GM20431 (cell line): ENCODE measurements around the gene LAMB4.

Source experiments
- in situ Hi-C: fragments of 300-500 bp; cut with MseI, MboI; formaldehyde crosslinking; loops from one replicate; pipeline ENCODE4 v1.15.0; 2020; ENCODE audit warnings: low sequenced_read_pairs; ENCODE audit not compliant: unreplicated experiment

LAMB4 gene

GRCh38 chr7:108000875-108001763, 129.0 kb downstream of the LAMB4 start:
- in situ Hi-C loops: no loop called here

- in situ Hi-C loops: no loop called here
Observed at GRCh38 chr7:107999779-108000560, 130.2 kb downstream of the LAMB4 start.

GRCh38 chr7:107998660-107999480, 131.3 kb downstream of the LAMB4 start:
- in situ Hi-C loops: no loop called here

GRCh38 chr7:107998150-107998549, 132.0 kb downstream of the LAMB4 start:
- in situ Hi-C loops: no loop called here

- in situ Hi-C loops: no loop called here
Observed at GRCh38 chr7:107996072-107996882, 133.9 kb downstream of the LAMB4 start.

- in situ Hi-C loops: no loop called here
Observed at GRCh38 chr7:107995184-107996071, 134.7 kb downstream of the LAMB4 start.

DNA sequence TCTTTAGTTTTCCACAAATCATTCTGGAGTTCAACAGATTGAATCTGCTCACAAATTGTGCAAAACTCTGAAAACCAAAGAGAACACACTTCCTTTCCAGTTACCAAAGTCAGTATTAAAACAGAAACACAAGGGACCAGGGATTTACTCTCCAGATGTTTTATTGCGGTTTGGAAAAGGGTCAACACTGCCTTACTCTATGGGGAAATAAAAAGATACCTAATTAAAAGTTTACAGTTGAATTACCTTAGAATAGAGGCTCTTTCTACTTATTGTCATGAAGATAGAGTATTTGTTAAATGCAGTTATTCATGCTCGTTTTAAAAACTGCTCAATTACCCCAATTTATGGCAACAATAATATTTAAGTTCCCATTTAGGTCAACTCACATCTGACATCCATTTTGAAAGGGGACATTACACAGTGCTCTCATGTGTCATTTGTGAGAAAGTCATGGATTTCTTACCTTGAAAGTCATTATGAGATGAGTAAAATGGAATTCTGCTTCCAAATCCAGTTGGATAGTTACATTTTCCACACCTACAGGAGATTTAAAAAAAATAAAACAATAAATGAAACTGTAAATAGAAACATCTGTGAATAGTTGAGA, 135.6 kb downstream of the LAMB4 start:
- in situ Hi-C loops: no loop called here

DNA sequence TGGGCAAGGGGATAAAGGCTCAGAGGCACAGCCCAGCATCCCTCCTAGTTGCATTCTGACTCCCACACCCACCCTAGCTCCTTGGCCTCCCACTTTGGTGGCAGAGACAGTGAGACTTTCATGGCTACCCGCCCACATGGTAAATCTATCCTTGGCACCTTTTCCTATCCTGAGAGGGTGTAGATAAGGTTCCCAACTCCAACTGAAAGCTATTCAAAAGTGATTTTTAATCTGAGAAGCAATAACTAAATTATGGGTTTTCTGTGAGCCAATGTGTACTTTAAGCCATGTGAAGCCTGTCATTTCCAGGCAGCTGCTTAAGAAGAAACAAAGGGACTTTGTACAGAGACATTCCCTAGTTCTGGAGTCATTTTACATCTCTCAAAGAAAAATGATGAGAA, 136.3 kb downstream of the LAMB4 start:
- in situ Hi-C loops: no loop called here

DNA sequence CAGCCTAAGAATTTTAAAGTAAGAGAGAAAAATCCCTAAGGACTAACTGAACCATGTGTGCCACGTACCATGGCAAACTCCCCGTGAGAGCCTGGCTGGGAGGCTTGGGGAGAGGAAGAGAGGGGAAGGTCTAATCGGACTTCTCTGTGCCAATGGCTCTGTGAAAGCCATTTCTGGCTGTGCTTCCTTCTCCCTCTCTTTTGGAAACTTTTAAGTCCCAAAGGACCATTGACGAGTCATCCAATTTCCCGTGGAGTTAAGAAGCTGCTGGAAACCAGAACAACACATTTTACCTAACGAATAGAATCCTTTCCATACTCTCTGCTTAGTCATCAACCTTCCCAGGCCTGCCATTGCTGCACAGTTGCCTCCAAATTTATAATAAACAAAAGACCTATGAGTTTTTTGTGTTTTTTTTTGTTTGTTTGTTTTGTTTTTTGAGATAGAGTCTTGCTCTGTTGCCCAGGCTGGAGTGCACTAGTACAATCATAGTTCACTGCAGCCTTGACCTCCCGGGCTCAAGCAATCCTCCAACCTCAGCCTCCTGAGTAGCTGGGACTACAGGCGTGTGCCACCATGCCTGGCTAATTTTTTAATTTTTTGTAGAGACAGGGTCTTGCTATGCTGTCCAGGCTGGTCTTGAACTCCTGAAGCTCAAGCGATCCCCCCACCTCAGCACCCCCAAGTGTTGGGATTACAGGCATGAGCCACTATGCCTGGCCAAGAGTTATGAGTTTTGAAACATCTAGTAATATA, 140.4 kb downstream of the LAMB4 start:
- in situ Hi-C loops: no loop called here

DNA sequence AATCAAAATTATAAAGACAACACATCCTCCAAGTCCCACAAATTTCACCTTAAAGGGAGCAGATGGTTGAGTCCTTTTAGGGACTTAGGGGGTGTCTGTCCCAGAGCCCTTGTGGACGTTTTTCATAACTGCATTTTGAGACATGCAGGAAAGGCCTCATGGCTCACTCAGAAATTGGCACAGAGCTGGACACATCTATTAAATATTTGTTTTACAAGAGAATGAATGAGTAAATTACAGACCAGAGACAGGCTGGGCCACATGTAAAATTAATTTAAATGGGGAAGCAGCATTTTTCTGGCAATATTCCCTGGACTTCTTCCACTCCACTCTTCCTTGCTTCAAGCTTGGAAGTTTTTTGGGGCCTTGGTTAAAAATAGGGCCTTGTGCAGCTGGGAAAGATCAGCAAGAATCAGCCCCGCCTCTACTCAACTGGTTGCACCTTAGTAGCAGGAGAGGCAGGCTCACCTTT, 147.2 kb downstream of the LAMB4 start:
- in situ Hi-C loops: no loop called here

DNA sequence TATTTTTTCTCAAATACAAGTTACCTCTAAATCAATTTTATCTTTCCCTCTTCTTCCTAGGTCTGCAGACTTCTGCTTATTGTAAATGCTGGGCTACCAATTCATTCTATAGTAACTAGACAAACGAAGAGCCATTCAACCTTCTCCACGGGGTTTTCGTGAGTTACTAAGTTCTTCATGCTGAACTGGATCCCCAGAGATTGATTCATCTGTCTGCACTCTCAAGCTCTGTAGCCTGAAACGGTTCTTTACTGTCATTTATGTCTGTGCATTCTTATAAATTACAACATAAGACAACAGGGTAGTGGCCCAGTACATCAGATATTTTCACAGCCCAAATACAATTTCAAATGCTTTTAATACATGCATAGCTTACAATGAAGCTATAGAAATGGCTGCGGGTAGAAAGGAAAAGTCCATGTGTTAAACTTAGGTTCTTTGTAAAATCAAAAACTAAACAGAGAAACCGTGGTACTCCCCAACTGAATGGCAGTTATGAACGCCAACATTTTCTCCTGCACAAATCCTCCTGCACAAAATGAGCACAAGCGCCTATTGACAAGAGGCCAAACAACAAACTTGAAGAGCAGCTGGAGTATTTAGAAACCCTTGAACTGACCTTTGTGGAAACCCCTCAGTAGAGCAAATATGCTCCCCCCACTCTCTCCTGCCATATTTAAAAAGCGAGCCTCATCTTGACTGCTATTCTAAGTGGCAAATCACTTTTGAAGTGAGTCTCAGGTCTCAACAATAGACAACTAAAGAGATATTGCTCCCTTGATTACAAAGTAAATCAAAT, 147.9 kb downstream of the LAMB4 start:
- in situ Hi-C loops: no loop called here

DNA sequence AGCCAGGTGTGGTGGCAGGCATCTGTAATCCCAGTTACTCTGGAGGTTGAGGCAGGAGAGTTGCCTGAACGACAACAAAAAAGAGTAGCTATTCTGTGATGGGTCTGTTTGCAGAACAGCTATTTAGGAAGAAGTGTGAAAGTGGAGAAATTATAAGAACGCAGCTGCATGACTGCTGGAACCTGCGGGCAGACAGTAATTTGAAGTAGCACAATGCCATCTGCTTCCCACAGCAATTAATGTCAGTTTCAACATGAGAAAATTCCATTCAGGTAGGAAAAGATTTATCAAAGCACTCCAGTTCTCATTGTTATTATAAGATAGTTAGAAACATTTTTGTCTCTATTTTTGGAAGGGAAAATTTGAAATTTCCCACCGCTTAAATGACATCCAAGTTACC, 148.7 kb downstream of the LAMB4 start:
- in situ Hi-C loops: no loop called here

DNA sequence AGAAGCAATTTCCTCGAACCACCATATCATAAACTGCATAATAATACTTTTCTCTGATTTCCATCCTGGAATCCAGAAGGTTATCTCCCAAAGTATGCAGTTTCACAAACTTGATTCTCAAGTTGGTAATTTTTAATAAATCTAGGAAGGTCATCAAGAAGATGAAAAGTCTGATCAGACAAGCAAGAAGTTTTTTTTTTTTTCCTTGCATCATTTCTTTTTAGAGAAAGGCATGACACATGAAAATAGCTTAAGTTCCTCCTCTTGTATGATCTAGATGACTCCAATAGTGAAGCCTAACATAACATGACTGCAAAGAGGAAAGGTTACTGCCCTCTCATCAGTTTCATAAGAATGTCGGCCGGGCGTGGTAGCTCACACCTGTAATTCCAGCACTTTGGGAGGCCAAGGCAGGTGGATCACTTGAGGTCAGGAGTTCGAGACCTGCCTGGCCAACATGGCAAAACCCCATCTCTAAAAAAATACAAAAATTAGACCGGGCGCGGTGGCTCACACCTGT, 149.4 kb downstream of the LAMB4 start:
- in situ Hi-C loops: no loop called here

GRCh38 chr7:107980171-107980570, 150.0 kb downstream of the LAMB4 start:
- in situ Hi-C loops: no loop called here

DNA sequence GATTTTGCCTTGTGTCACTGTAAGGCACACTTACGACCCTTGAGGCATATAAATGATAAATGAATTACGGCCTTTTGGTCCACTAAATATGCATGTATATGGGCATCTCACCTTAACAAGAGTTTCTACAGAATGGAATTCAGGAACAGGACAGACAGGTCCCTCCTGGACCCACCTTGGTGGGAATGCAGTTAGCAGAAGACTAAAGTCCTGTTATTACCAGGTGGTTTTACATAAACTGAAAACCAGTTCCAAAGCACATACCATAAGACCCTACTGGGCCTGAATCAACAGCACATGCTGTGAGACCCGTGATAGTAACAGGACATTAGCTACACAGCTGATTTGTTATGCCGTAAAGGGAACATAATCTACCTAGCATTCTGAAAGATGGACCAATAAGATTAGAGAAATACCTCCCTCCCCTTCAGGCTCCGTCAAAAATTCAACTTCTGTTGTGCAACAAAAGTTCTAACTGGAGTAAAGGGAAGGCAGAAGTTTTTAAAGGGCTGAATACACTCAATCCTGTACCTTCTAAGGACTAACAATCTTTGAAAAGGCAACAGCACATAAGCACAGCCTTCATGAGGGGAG, 151.2 kb downstream of the LAMB4 start:
- in situ Hi-C loops: no loop called here

GRCh38 chr7:107977048-107977447, 153.1 kb downstream of the LAMB4 start:
- in situ Hi-C loops: no loop called here
